ENCODE results near the gene RNF214. TPM values are rescaled to one million over a fixed set of nuclear protein-coding genes. Genes with fewer than 3 reads are reported as not detected.
"Not testable (repeated sequence)": the region's sequence is repeated elsewhere in the genome, so short reads cannot be mapped to it uniquely, and the experiment has no call there.

RNF214 gene
- total and polyA plus RNA-seq, 7 donors, result 12.4 to 39.4 (median 31.0) TPM

- DNase-seq (no peak), ATAC-seq (no peak)
- Histone ChIP-seq H3K36me3 (ENCODE audit: insufficient read depth in 1 of 2, low read depth in 1 of 2) (peaks cover 0 to 70% of the 10 kb centered on the region in 2 donors), H3K27ac (no peak overlapping the region), H3K4me1 (no peaks in the 10 kb centered on the region), H3K4me3 (no peak overlapping the region), H3K9me3 (no peaks in the 10 kb centered on the region), H3K27me3 (ENCODE audit: insufficient read depth in 3 of 3, low read length in 2 of 3) (no peaks in the 10 kb centered on the region)
- no peak for TF ChIP-seq CTCF (IDR thresholded peaks at IDR 0.05)
- intact Hi-C loops (cut with DNase I), result no loop called here
- WGBS, 3 donors, result 67 to 85% (median 79%) methylated on average over 1 of the region's 1 CpG
Measured at GRCh38 chr11:117259417-117259816, 26.9 kb downstream of the RNF214 start.

GRCh38 chr11:117264624-117265323, 32.3 kb downstream of the RNF214 start:
- H3K36me3 ChIP-seq (ENCODE audit: insufficient read depth in 1 of 2, low read depth in 1 of 2), result peaks cover 0 to 37% of the 10 kb centered on the region in 2 donors
- DNase-seq; ATAC-seq; H3K27ac ChIP-seq; H3K27me3 ChIP-seq (ENCODE audit: insufficient read depth in 3 of 3, low read length in 2 of 3); H3K4me1 ChIP-seq; H3K4me3 ChIP-seq; H3K9me3 ChIP-seq; intact Hi-C loops (cut with DNase I): not testable (repeated sequence)
- 93 to 96% (median 95%) methylated on average over 7 of the region's 7 CpGs for WGBS, 3 donors

GRCh38 chr11:117265745-117266144, 33.3 kb downstream of the RNF214 start:
- Histone ChIP-seq H3K27ac (no peak overlapping the region), H3K9me3 (no peaks in the 10 kb centered on the region), H3K4me1 (no peaks in the 10 kb centered on the region), H3K27me3 (ENCODE audit: insufficient read depth in 3 of 3, low read length in 2 of 3) (no peaks in the 10 kb centered on the region), H3K36me3 (ENCODE audit: insufficient read depth in 1 of 2, low read depth in 1 of 2) (peaks cover 0 to 29% of the 10 kb centered on the region in 2 donors), H3K4me3 (no peak overlapping the region)
- 94 to 99% (median 95%) methylated on average over 2 of the region's 2 CpGs for WGBS, 3 donors
- no peak for TF ChIP-seq CTCF (IDR thresholded peaks at IDR 0.05)
- DNase-seq, result no peak
- intact Hi-C loops (cut with DNase I), result no loop called here
- ATAC-seq, result no peak

GRCh38 chr11:117269856-117270255, 37.4 kb downstream of the RNF214 start:
- peaks cover 0 to 19% of the 10 kb centered on the region in 2 donors for H3K36me3 ChIP-seq (ENCODE audit: insufficient read depth in 1 of 2, low read depth in 1 of 2)
- no peaks in the 10 kb centered on the region for H3K4me1 ChIP-seq
- DNase-seq (no peak), ATAC-seq (no peak)
- no peak for TF ChIP-seq CTCF (IDR thresholded peaks at IDR 0.05)
- 92 to 98% (median 92%) methylated on average over 2 of the region's 2 CpGs for WGBS, 3 donors
- H3K27ac ChIP-seq, result no peak overlapping the region
- intact Hi-C loops (cut with DNase I), result no loop called here
- no peaks in the 10 kb centered on the region for H3K9me3 ChIP-seq
- no peak overlapping the region for H3K4me3 ChIP-seq
- no peaks in the 10 kb centered on the region for H3K27me3 ChIP-seq (ENCODE audit: insufficient read depth in 3 of 3, low read length in 2 of 3)

- no peak for ATAC-seq
- H3K36me3 ChIP-seq (ENCODE audit: insufficient read depth in 1 of 2, low read depth in 1 of 2), result peaks cover 0 to 22% of the 10 kb centered on the region in 2 donors
- 91 to 98% (median 95%) methylated on average over 4 of the region's 4 CpGs for WGBS, 3 donors
- intact Hi-C loops (cut with DNase I), result no loop called here
- H3K4me1 ChIP-seq, result no peaks in the 10 kb centered on the region
- H3K27me3 ChIP-seq (ENCODE audit: insufficient read depth in 3 of 3, low read length in 2 of 3), result no peaks in the 10 kb centered on the region
- TF ChIP-seq CTCF (IDR thresholded peaks at IDR 0.05), result no peak
- no peak overlapping the region for H3K27ac ChIP-seq
- no peaks in the 10 kb centered on the region for H3K9me3 ChIP-seq
- no peak for DNase-seq
- no peak overlapping the region for H3K4me3 ChIP-seq
Measured at GRCh38 chr11:117271208-117271607, 38.7 kb downstream of the RNF214 start.

DNA sequence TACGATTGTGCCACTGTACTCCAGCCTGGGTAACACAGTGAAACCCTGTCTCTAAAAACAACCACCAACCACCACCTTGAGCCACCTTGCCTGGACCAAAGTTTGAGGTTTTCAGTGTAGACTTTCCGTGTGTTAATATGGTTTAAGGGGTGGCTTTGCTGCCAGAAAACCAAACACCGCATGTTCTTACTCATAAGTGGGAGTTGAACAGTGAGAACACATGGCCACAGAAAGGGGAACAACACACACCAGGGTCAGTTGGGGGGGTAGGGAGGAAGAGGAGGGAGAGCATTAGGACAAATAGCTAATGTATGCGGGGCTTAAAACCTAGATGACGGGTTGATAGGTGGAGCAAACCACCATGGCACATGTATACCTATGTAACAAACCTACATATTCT, 39.7 kb downstream of the RNF214 start:
- H3K27ac ChIP-seq; H3K9me3 ChIP-seq; H3K4me1 ChIP-seq; intact Hi-C loops (cut with DNase I); DNase-seq; H3K4me3 ChIP-seq; H3K27me3 ChIP-seq (ENCODE audit: insufficient read depth in 3 of 3, low read length in 2 of 3); ATAC-seq: not testable (repeated sequence)
- peaks cover 0 to 18% of the 10 kb centered on the region in 2 donors for H3K36me3 ChIP-seq (ENCODE audit: insufficient read depth in 1 of 2, low read depth in 1 of 2)
- 96 to 100% (median 98%) methylated on average over 5 of the region's 5 CpGs for WGBS, 3 donors
